GM13976 (cell line): Measurements from ENCODE around the gene CADM3.

Experiments
- DNase-seq: peaks from one replicate; pipeline ENCODE4 v3.0.0; 2012; ENCODE audit warnings: low spot score
- in situ Hi-C: fragments of 300-500 bp; cut with MboI; formaldehyde crosslinking; loops from one replicate; pipeline ENCODE4 v1.12.0; 2022; ENCODE audit warnings: low sequenced_read_pairs, mixed read lengths, inconsistent platforms; ENCODE audit not compliant: unreplicated experiment
- TF ChIP-seq, protein P1 (sequence below): IDR thresholded peaks from 2 replicates; pipeline ENCODE4 v1.5.1; 2012; ENCODE audit warnings: borderline replicate concordance, mild to moderate bottlenecking; ENCODE audit not compliant: insufficient read depth; ENCODE audit errors: extremely low read depth, missing control alignments, control extremely low read depth

Gene CADM3

DNA sequence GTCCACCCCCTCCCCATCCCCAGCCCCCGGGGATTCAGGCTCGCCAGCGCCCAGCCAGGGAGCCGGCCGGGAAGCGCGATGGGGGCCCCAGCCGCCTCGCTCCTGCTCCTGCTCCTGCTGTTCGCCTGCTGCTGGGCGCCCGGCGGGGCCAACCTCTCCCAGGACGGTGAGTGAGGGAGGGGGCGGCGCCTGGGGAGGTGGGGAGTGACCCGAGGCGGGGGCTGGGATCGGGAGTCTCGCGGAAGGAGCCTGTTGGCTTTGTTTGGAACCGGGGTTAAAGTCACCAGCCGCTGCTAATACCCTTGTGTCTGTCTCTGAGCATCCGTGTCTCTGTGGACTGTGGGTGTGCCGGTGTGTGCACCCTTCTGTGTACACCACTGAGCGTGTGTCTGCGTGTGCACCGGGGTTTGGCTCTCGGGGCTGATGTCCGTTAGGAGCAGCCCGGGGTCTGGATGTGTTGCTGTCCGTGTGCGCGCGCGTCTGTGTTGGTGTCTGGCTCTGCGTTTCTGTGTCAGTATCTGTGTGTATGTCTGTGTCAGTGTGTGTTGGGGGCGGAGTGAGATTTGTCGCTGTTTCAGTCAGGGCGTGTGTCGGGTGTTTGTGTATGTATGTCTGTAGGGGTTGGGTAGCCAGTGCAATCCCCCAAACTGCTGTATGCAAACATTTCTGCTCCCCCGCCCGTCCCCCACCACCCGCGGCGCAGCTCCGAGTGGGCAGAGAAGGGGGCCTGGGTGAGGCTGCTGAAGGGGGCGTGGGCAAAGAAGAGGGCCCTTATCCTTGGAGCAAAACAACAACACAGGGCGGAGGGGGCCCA, 480 bp downstream of the CADM3 start:
- TF ChIP-seq, protein P1, sequence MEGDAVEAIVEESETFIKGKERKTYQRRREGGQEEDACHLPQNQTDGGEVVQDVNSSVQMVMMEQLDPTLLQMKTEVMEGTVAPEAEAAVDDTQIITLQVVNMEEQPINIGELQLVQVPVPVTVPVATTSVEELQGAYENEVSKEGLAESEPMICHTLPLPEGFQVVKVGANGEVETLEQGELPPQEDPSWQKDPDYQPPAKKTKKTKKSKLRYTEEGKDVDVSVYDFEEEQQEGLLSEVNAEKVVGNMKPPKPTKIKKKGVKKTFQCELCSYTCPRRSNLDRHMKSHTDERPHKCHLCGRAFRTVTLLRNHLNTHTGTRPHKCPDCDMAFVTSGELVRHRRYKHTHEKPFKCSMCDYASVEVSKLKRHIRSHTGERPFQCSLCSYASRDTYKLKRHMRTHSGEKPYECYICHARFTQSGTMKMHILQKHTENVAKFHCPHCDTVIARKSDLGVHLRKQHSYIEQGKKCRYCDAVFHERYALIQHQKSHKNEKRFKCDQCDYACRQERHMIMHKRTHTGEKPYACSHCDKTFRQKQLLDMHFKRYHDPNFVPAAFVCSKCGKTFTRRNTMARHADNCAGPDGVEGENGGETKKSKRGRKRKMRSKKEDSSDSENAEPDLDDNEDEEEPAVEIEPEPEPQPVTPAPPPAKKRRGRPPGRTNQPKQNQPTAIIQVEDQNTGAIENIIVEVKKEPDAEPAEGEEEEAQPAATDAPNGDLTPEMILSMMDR = no peak
- peak; percentile 43 for DNase-seq

DNA sequence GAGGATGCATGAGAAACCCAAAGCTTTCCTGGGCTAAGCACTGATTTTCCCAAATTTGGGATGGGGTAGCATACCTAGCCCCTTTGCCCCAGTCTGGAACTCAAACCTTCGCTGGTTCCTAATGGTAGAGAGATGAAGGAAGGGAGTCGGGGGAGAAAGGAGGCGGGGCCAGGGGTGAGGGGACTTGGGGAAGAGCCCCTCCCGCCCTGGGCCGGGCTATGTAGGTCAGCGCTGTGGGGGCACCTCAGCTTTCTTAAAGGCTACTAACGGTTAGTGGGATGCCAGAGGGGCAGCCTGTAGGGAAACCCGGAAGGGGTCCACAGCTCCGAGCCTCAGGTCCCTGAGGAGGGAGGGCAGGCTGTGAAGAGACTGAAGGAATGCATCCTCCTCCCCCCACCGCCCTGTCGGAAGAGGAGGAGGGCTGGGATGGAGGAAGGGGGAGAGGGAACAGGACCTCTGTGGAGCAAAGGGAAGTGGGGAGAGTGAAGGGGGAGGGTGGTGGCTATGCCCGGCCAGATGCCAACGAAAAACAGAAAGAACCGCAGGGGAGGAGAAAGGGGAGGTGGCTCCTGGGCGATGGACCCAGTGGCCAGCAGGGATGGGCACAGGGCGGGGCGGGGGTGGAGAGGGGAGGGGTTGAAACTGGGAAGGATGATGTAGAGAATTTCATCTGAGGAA, 1.3 kb downstream of the CADM3 start:
- TF ChIP-seq, protein P1 = no peak
- in situ Hi-C loops = no loop called here
- DNase-seq = peak; percentile 11

More for the DNA sequence above, 480 bp downstream of the CADM3 start:
- in situ Hi-C loops = no loop called here

GRCh38 chr1:159173320-159173719, 1.9 kb downstream of the CADM3 start:
- in situ Hi-C loops = no loop called here
- peak; percentile 17 for DNase-seq

GRCh38 chr1:159175571-159175970, 4.2 kb downstream of the CADM3 start:
- TF ChIP-seq, protein P1 = no peak
- in situ Hi-C loops = no loop called here
- DNase-seq = no peak

More at GRCh38 chr1:159173320-159173719, 1.9 kb downstream of the CADM3 start:
- TF ChIP-seq, protein P1 = no peak

DNA sequence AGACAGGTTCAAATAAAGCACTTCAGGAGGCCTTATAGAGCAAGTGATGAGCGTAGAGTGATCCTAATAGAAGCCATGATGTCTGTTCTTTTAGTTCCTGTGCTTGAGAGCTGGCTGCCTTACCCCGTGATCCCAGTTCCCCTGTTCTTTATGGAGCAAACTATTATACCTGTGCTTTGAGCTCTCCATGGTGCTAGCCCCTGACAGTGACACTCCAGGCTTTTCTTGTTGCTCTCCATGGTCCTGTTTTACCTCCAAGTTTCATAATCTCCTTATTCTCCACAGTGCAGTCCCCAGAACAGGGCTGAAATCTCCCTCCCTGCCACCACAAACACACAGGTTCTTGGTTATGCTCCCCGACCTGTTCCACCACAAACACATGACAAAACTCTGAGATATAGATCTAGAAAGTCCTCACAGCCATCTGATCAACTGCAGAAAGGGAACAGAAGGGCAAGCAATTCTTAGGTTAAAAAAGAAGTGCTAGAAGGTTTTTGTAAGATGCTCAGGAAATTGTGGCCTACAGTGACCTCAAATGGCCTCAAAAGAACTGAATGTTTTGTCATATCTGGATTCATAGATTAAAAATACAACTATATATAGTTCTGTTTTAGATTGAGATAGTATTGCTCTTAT, 6.0 kb downstream of the CADM3 start:
- DNase-seq = peak; percentile 62
- TF ChIP-seq, protein P1 = no peak
- in situ Hi-C loops = no loop called here

DNA sequence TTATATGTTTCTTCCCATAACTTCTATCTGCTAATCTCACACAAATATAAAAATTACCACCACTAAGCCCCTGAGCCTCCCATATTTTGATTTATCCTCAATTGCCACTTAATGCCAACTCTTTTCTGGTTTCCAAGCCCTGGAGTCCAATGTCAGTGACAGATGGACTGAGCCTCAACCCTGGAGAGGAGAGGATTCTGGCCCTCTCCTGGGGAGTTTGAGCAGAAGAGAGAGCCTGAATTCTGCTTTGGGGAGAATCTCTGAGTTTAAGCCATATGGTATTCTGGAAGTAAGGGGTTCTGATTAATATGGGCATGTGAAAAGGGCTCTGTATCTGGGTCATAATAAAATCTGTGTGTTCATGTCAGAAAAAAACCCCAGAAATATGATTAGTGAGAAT, 8.5 kb downstream of the CADM3 start:
- in situ Hi-C loops = no loop called here
- TF ChIP-seq, protein P1 = no peak
- DNase-seq = no peak
